ENCODE measurements around the gene SEC14L6. TPM values are rescaled to one million over a fixed set of nuclear protein-coding genes. Genes with fewer than 3 reads are reported as not detected.

The SEC14L6 gene
- total RNA-seq, 1 experiment from 2014 or later, result 1.1 TPM

DNA sequence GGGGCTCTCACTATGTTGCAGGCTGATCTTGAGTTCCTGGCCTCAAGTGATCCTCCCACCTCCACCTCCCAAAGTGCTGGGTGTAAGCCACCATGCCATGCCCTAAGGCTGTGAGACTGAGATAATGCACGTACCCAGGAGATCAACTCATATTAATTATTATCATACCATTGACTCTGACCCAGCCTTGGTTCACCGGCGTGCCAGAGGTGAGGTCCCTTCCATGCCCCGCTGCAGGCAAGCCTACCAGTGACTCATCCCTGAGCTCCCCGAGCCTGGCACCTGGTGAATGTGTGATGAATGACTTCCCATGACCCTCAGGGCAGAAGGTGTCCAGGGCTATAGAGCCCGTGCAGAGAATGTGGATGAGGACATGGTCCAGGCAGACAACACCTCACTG, 15.8 kb upstream of the SEC14L6 start:
- H3K27me3 Mint-ChIP-seq (ENCODE audit: low read depth), result no peaks in the 10 kb centered on the region
- no peak for DNase-seq
- Histone ChIP-seq H3K56ac (ENCODE audit: insufficient read length, low read depth, low read length) (no peak overlapping the region), H4K91ac (ENCODE audit: insufficient read length, low read depth, low read length) (no peak overlapping the region), H3K79me1 (ENCODE audit: insufficient read depth, low read depth, low read length, poor library complexity, severe bottlenecking) (no peaks in the 10 kb centered on the region), H3K4ac (ENCODE audit: low read depth, low read length) (no peak overlapping the region), H2BK120ac (ENCODE audit: low read depth, low read length, poor library complexity, severe bottlenecking) (no peak overlapping the region), H3K27me3 (ENCODE audit: insufficient read depth, low read length) (no peaks in the 10 kb centered on the region), H2AFZ (ENCODE audit: low read length) (no peak overlapping the region), H2AK5ac (ENCODE audit: insufficient read length, low read length) (no peak overlapping the region), H3K23me2 (ENCODE audit: insufficient read length, low read depth, low read length, poor library complexity, severe bottlenecking) (no peaks in the 10 kb centered on the region), H3K79me2 (ENCODE audit: insufficient read depth, low read length) (no peaks in the 10 kb centered on the region), H3K4me2 (ENCODE audit: insufficient read depth, insufficient read length, low read length) (no peak overlapping the region), H3K9me3 (ENCODE audit: control insufficient read depth, low read depth, low read length) (no peaks in the 10 kb centered on the region), H2BK12ac (ENCODE audit: insufficient read length, low read depth, low read length) (no peak overlapping the region), H4K5ac (ENCODE audit: insufficient read length, low read depth, low read length) (no peak overlapping the region), H3K14ac (ENCODE audit: insufficient read depth, low read length) (no peak overlapping the region), H3K4me1 (ENCODE audit: insufficient read depth, low read length) (no peaks in the 10 kb centered on the region), H3T11ph (ENCODE audit: low read length) (no peak overlapping the region), H2BK15ac (ENCODE audit: low read depth, low read length) (no peak overlapping the region), H4K20me1 (ENCODE audit: control insufficient read depth, insufficient read depth, insufficient read length) (no peaks in the 10 kb centered on the region), H2BK5ac (ENCODE audit: insufficient read length, low read length) (no peak overlapping the region), H3K27ac (ENCODE audit: insufficient read length, low read depth, low read length) (no peak overlapping the region), H3K9ac (ENCODE audit: extremely low read depth, insufficient read length, low read length) (no peak overlapping the region), H4K8ac (replicated peaks; ENCODE audit: insufficient read length, low read depth, low read length) (no peak overlapping the region), H3K18ac (ENCODE audit: insufficient read length, low read depth, low read length) (no peak overlapping the region), H3K23ac (ENCODE audit: insufficient read length, low read depth, low read length) (no peak overlapping the region), H2BK20ac (ENCODE audit: low read depth, low read length, poor library complexity, severe bottlenecking) (no peak overlapping the region)
- H3K9me3 Mint-ChIP-seq, result no peaks in the 10 kb centered on the region
- peaks cover 25 to 29% of the 10 kb centered on the region in 2 experiments for H3K4me1 Mint-ChIP-seq
- WGBS (ENCODE audit: extremely low coverage, insufficient read length, low lambda C conversion rate), result no CpG with 5 or more reads among the region's 6 CpGs
- no peak overlapping the region for H3K4me3 Mint-ChIP-seq
- TF ChIP-seq, protein P1, sequence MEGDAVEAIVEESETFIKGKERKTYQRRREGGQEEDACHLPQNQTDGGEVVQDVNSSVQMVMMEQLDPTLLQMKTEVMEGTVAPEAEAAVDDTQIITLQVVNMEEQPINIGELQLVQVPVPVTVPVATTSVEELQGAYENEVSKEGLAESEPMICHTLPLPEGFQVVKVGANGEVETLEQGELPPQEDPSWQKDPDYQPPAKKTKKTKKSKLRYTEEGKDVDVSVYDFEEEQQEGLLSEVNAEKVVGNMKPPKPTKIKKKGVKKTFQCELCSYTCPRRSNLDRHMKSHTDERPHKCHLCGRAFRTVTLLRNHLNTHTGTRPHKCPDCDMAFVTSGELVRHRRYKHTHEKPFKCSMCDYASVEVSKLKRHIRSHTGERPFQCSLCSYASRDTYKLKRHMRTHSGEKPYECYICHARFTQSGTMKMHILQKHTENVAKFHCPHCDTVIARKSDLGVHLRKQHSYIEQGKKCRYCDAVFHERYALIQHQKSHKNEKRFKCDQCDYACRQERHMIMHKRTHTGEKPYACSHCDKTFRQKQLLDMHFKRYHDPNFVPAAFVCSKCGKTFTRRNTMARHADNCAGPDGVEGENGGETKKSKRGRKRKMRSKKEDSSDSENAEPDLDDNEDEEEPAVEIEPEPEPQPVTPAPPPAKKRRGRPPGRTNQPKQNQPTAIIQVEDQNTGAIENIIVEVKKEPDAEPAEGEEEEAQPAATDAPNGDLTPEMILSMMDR (conservative IDR thresholded peaks at IDR 0.05), result no peak
- H3K27ac Mint-ChIP-seq, result no peak overlapping the region; a peak in 1 of 7 replicates
- H3K36me3 Mint-ChIP-seq (ENCODE audit: insufficient read depth in 1 of 3, low read depth in 3 of 3), result peaks cover 0 to 2% (median 0%) of the 10 kb centered on the region in 3 experiments; a peak in 1 of 7 replicates
